Measurements from ENCODE around the gene SLC43A1.

The SLC43A1 gene

DNA sequence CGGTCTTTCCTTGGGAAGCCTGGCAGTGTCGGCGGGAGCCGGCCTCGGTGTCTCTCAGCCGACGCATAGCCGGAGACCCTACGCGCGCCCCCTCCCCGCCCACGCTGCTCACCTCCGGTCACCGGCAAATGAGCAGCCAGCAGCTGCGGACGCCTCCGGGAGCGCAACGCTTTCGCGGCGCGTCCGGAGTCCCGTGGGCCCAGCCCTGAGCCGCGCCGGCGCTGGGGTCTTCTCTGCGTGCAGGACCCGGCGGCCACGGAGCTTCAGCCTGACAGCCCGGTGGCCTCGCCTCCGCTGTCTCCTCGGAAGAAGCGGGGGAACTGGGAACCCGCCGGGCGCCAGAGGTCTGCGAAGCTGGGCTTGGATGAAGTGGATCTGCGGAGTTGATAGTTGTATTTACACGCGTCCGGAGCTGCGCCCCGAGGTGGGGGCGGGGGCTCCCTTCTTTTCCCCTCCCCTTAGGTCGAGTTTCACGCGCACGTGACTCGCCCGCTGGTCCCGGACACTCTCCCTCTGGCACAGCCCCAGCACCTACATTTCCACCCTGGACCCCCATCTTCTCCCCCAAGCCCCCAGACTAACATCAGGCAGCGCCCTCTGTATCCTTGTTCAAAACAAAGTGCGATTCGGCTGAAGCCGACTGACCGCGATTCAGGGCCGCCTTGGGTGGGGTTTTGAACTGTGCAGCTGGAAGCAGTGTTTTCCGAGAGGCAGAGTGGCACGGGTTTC is at the start of gene SLC43A1:
SLC43A1 (minus strand) TSS at position 371 of the 729 bp plus-strand sequence. CDS start 1,591 bp downstream, outside the sequence.
- WGBS (ENCODE audit: insufficient coverage, insufficient read length), result no CpG with 5 or more reads among the region's 66 CpGs
- H3K36me3 ChIP-seq (ENCODE audit: control insufficient read depth, insufficient read depth, low read length), result no peaks in the 10 kb centered on the region
- peak within 1 kb of the TSS; percentile 64; the same call in 1 of the 2 replicates for H3K4me3 ChIP-seq (ENCODE audit: low read length)
- H3K27me3 ChIP-seq (ENCODE audit: control insufficient read depth, insufficient read depth, low read length), result peaks cover 3% of the 10 kb centered on the region; the same call in 1 of the 2 replicates
- H3K9me3 ChIP-seq (ENCODE audit: control insufficient read depth, insufficient read depth, low read length), result no peaks in the 10 kb centered on the region
- H3K4me1 ChIP-seq (ENCODE audit: control insufficient read depth, insufficient read depth, low read length), result peaks cover 1% of the 10 kb centered on the region; the same call in 1 of the 2 replicates
- DNase-seq (ENCODE audit: low read depth, low spot score), result no peak
- H3K27ac ChIP-seq (ENCODE audit: low read length), result no peak within 1 kb of the TSS

DNA sequence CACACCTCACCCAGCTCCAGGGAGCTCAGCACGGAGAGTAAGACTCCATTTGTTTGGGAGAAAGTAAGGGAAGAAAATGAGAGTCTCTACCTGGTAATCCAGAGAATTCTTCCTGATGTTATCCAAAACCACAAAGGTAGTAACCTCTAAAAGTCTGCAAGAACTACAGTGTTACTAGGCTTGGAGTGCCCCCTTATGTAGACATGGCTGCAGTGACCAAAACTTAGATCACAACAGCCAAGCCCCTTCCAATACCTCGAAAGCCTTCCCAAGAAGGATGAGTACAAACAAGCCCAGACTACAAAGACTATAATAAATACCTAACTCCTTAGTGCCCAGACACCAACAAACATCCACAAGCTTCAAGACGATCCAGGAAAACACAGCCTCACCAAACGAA is 47.1 kb upstream of the SLC43A1 start:
- no peaks in the 10 kb centered on the region for H3K36me3 ChIP-seq (ENCODE audit: control insufficient read depth, insufficient read depth, low read length)
- no peak overlapping the region for H3K27ac ChIP-seq (ENCODE audit: low read length)
- H3K4me1 ChIP-seq (ENCODE audit: control insufficient read depth, insufficient read depth, low read length), result peaks cover 4% of the 10 kb centered on the region
- H3K9me3 ChIP-seq (ENCODE audit: control insufficient read depth, insufficient read depth, low read length), result no peaks in the 10 kb centered on the region
- no CpG with 5 or more reads among the region's 4 CpGs for WGBS (ENCODE audit: insufficient coverage, insufficient read length)
- H3K27me3 ChIP-seq (ENCODE audit: control insufficient read depth, insufficient read depth, low read length), result no peaks in the 10 kb centered on the region
- no peak for DNase-seq (ENCODE audit: low read depth, low spot score)
- no peak overlapping the region for H3K4me3 ChIP-seq (ENCODE audit: low read length)

DNA sequence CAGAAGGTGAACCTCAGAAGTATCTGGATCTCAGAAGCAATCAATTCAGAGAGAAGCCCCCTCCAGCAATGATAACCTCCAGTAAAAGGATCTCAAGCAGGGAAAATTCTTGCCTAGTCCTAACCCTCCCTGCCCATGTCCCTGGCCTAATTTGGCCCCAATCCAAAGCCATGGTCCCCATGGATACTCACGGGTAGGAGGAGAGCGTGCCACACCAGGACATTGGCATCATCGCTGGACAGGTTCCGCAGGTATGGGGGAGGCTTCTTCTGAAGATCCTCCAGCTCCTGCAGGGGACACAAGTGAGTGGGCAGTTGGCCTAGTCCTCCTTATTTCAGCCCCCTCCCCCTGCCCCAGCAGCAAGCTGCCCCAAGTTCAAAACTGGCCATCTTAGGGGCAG is 44.6 kb upstream of the SLC43A1 start:
- Histone ChIP-seq H3K27ac (ENCODE audit: low read length) (no peak overlapping the region), H3K4me3 (ENCODE audit: low read length) (no peak overlapping the region), H3K9me3 (ENCODE audit: control insufficient read depth, insufficient read depth, low read length) (no peaks in the 10 kb centered on the region), H3K36me3 (ENCODE audit: control insufficient read depth, insufficient read depth, low read length) (no peaks in the 10 kb centered on the region), H3K27me3 (ENCODE audit: control insufficient read depth, insufficient read depth, low read length) (no peaks in the 10 kb centered on the region), H3K4me1 (ENCODE audit: control insufficient read depth, insufficient read depth, low read length) (no peaks in the 10 kb centered on the region; the same call in 1 of the 2 replicates)
- no peak for DNase-seq (ENCODE audit: low read depth, low spot score)
- WGBS (ENCODE audit: insufficient coverage, insufficient read length), result no CpG with 5 or more reads among the region's 4 CpGs

GRCh38 chr11:57556041-57556440 is 40.5 kb upstream of the SLC43A1 start:
- H3K36me3 ChIP-seq (ENCODE audit: control insufficient read depth, insufficient read depth, low read length), result peaks cover 2% of the 10 kb centered on the region; the same call in 1 of the 2 replicates
- H3K27ac ChIP-seq (ENCODE audit: low read length), result no peak overlapping the region
- H3K9me3 ChIP-seq (ENCODE audit: control insufficient read depth, insufficient read depth, low read length), result no peaks in the 10 kb centered on the region
- no CpG with 5 or more reads among the region's 8 CpGs for WGBS (ENCODE audit: insufficient coverage, insufficient read length)
- no peaks in the 10 kb centered on the region for H3K27me3 ChIP-seq (ENCODE audit: control insufficient read depth, insufficient read depth, low read length)
- no peak for DNase-seq (ENCODE audit: low read depth, low spot score)
- no peak overlapping the region for H3K4me3 ChIP-seq (ENCODE audit: low read length)
- no peaks in the 10 kb centered on the region for H3K4me1 ChIP-seq (ENCODE audit: control insufficient read depth, insufficient read depth, low read length)

DNA sequence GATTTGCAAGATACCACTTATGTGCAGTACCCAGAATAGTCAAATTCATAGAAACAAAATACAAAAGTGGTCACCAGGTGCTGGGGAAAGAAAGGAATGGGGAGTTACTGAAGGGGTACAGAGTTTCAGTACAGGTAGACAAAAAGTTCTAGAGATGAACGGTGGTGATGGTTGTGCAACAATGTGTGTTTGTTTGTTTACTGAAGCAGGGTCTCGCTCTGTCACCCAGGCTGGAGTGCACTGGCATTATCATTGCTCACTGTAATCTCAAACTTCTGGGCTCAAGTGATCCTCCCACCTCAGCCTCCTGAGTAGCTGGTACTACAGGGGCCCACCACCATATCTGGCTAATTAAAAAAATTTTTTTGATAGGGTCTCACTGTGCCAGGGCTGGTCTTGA is 39.9 kb upstream of the SLC43A1 start:
- Histone ChIP-seq H3K4me3 (ENCODE audit: low read length) (no peak overlapping the region), H3K9me3 (ENCODE audit: control insufficient read depth, insufficient read depth, low read length) (no peaks in the 10 kb centered on the region), H3K36me3 (ENCODE audit: control insufficient read depth, insufficient read depth, low read length) (peaks cover 2% of the 10 kb centered on the region; the same call in 1 of the 2 replicates), H3K27ac (ENCODE audit: low read length) (no peak overlapping the region), H3K4me1 (ENCODE audit: control insufficient read depth, insufficient read depth, low read length) (no peaks in the 10 kb centered on the region), H3K27me3 (ENCODE audit: control insufficient read depth, insufficient read depth, low read length) (no peaks in the 10 kb centered on the region)
- WGBS (ENCODE audit: insufficient coverage, insufficient read length), result no CpG with 5 or more reads among the region's 2 CpGs
- DNase-seq (ENCODE audit: low read depth, low spot score), result no peak

DNA sequence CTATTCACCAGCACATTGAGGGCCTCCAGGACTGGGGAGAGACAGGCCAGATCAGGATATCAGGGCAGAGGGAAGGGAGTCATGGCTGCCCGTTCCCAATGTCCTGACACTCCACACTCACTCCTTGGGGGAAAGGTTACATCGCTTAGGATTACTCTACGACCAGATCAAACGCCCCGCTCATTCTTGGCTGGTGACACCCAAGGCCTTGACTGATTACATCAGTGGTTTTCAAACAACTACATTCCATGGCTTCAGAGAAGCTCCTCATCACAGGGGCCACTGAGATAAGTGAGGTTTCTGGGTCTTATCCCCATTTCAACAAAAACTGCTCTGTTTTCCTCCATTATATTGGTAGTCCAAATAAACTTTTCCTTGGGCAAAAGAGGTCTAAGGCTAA is 37.0 kb upstream of the SLC43A1 start:
- H3K4me1 ChIP-seq (ENCODE audit: control insufficient read depth, insufficient read depth, low read length), result no peaks in the 10 kb centered on the region
- WGBS (ENCODE audit: insufficient coverage, insufficient read length), result no CpG with 5 or more reads among the region's 5 CpGs

GRCh38 chr11:57551941-57552340 is 36.4 kb upstream of the SLC43A1 start:
- no CpG with 5 or more reads among the region's 4 CpGs for WGBS (ENCODE audit: insufficient coverage, insufficient read length)
- DNase-seq (ENCODE audit: low read depth, low spot score), result no peak
- H3K9me3 ChIP-seq (ENCODE audit: control insufficient read depth, insufficient read depth, low read length), result no peaks in the 10 kb centered on the region
- H3K4me1 ChIP-seq (ENCODE audit: control insufficient read depth, insufficient read depth, low read length), result no peaks in the 10 kb centered on the region
- H3K27me3 ChIP-seq (ENCODE audit: control insufficient read depth, insufficient read depth, low read length), result no peaks in the 10 kb centered on the region
- H3K4me3 ChIP-seq (ENCODE audit: low read length), result no peak overlapping the region
- H3K36me3 ChIP-seq (ENCODE audit: control insufficient read depth, insufficient read depth, low read length), result peaks cover 9% of the 10 kb centered on the region
- no peak overlapping the region for H3K27ac ChIP-seq (ENCODE audit: low read length)

More for the DNA sequence above, 37.0 kb upstream of the SLC43A1 start:
- Histone ChIP-seq H3K27ac (ENCODE audit: low read length) (no peak overlapping the region), H3K27me3 (ENCODE audit: control insufficient read depth, insufficient read depth, low read length) (no peaks in the 10 kb centered on the region), H3K36me3 (ENCODE audit: control insufficient read depth, insufficient read depth, low read length) (peaks cover 9% of the 10 kb centered on the region), H3K9me3 (ENCODE audit: control insufficient read depth, insufficient read depth, low read length) (no peaks in the 10 kb centered on the region), H3K4me3 (ENCODE audit: low read length) (no peak overlapping the region)
- no peak for DNase-seq (ENCODE audit: low read depth, low spot score)

DNA sequence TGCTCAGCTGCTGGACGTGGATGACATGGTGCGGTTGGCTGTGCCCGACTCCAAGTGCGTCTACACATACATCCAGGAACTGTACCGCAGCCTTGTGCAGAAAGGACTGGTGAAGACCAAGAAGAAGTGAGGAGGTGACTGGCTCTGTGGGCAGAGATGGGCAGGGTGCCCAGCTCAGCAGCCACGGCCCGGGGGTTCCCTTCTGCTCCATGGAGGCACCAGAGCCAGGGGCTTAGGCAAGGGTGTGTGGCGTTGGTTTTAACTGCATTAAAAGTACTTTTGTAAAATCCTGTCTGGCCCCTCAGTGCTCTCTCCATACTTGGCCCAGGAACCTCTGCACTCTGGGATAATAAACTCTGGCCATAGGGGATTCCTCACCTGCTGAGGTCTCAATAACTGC is 34.5 kb upstream of the SLC43A1 start:
- Histone ChIP-seq H3K4me1 (ENCODE audit: control insufficient read depth, insufficient read depth, low read length) (no peaks in the 10 kb centered on the region), H3K4me3 (ENCODE audit: low read length) (no peak overlapping the region), H3K27ac (ENCODE audit: low read length) (no peak overlapping the region), H3K27me3 (ENCODE audit: control insufficient read depth, insufficient read depth, low read length) (no peaks in the 10 kb centered on the region), H3K9me3 (ENCODE audit: control insufficient read depth, insufficient read depth, low read length) (no peaks in the 10 kb centered on the region), H3K36me3 (ENCODE audit: control insufficient read depth, insufficient read depth, low read length) (peaks cover 9% of the 10 kb centered on the region)
- DNase-seq (ENCODE audit: low read depth, low spot score), result no peak
- WGBS (ENCODE audit: insufficient coverage, insufficient read length), result no CpG with 5 or more reads among the region's 8 CpGs

DNA sequence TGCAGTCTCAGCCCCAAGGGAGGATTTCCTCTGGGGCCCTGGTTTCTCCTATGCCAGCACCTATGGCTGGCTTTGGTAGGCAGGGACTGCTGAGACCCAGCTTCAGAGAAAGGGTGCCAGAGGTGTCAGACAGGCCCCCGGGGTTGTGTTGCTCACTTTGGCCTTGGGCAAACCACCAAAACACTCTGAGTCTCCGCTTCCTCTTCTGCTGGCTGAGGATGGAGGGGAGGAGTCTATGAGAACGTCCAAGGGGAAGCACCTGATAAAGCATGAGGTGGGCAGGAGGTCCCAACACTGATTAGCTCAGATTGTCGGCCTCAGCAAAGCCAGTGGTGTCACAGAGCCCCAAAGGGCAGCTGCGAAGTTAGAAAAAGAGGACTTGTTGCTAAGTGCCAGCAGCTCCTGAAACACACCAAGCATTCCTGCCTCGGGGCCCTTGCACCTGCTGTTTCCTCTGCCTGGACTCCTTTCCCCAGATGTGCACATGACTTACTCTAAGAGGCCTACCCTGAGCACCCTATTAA is 32.4 kb upstream of the SLC43A1 start:
- peaks cover 7% of the 10 kb centered on the region for H3K36me3 ChIP-seq (ENCODE audit: control insufficient read depth, insufficient read depth, low read length)
- no peaks in the 10 kb centered on the region for H3K9me3 ChIP-seq (ENCODE audit: control insufficient read depth, insufficient read depth, low read length)
- no peak overlapping the region for H3K27ac ChIP-seq (ENCODE audit: low read length)
- H3K27me3 ChIP-seq (ENCODE audit: control insufficient read depth, insufficient read depth, low read length), result no peaks in the 10 kb centered on the region
- peaks cover 5% of the 10 kb centered on the region; the same call in 1 of the 2 replicates for H3K4me1 ChIP-seq (ENCODE audit: control insufficient read depth, insufficient read depth, low read length)
- WGBS (ENCODE audit: insufficient coverage, insufficient read length), result no CpG with 5 or more reads among the region's 6 CpGs
- DNase-seq (ENCODE audit: low read depth, low spot score), result no peak
- no peak overlapping the region for H3K4me3 ChIP-seq (ENCODE audit: low read length)

GRCh38 chr11:57546869-57547475 is 31.5 kb upstream of the SLC43A1 start:
- DNase-seq (ENCODE audit: low read depth, low spot score), result no peak
- no peaks in the 10 kb centered on the region for H3K27me3 ChIP-seq (ENCODE audit: control insufficient read depth, insufficient read depth, low read length)
- H3K36me3 ChIP-seq (ENCODE audit: control insufficient read depth, insufficient read depth, low read length), result peaks cover 7% of the 10 kb centered on the region
- H3K4me3 ChIP-seq (ENCODE audit: low read length), result no peak overlapping the region
- peaks cover 5% of the 10 kb centered on the region; the same call in 1 of the 2 replicates for H3K4me1 ChIP-seq (ENCODE audit: control insufficient read depth, insufficient read depth, low read length)
- H3K27ac ChIP-seq (ENCODE audit: low read length), result no peak overlapping the region
- H3K9me3 ChIP-seq (ENCODE audit: control insufficient read depth, insufficient read depth, low read length), result no peaks in the 10 kb centered on the region
- no CpG with 5 or more reads among the region's 5 CpGs for WGBS (ENCODE audit: insufficient coverage, insufficient read length)

Measured in iPS DF 6.9 (cell line).